ENCODE data around the gene LRRN3. TPM values are rescaled to one million over a fixed set of nuclear protein-coding genes. Genes with fewer than 3 reads are reported as not detected.

The LRRN3 gene
- total RNA-seq, 1 donor from 2014 or later = 4.3 TPM

GRCh38 chr7:111162692-111163091 lies 71.8 kb downstream of the LRRN3 start:
- DNase-seq (ENCODE audit: low spot score) = no peak

DNA sequence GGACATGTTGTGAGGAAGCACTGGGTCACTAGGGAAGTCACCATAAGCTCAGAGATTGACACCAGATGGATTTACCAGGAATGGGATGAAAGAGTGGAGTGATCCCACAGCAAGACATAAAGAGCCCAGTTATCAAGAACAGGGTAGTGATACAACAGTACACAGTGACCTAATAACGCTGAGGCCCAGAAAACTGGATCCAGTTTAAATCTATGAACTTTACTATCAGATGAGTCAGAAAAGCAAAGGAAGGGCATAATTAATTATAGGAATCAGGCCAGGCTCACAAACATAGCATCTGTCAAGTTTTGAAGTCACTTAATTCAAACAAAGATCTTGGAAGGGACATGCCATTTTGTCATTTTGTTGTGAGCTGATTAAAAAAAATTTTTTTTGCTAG lies 73.5 kb downstream of the LRRN3 start:
- DNase-seq (ENCODE audit: low spot score) = no peak

- no peak for DNase-seq (ENCODE audit: low spot score)
Observed at GRCh38 chr7:111168182-111168581, 77.3 kb downstream of the LRRN3 start.

GRCh38 chr7:111172564-111173257 lies 81.8 kb downstream of the LRRN3 start:
- no peak for DNase-seq (ENCODE audit: low spot score)

DNA sequence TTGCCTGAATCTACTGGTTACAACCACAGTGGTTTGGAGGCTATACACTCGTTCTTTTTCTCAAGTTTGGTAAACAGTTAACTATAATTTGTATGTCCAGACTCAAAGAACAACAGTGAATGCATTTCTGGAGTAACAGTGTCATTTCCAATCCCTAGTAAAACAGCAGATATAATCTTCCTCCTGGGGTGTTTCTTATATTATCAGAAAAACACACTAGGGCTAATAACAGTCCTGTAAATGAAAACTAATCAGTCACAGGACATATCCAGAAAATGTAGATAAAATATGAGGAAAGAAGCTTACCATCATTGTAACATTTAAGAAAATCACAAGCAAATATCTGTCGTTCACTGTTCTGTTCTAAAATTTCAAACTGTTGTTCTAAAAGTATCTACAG lies 82.6 kb downstream of the LRRN3 start:
- DNase-seq (ENCODE audit: low spot score) = no peak

- no peak for DNase-seq (ENCODE audit: low spot score)
Observed at GRCh38 chr7:111173990-111174389, 83.1 kb downstream of the LRRN3 start.

- no peak for DNase-seq (ENCODE audit: low spot score)
Observed at GRCh38 chr7:111174510-111174909, 83.6 kb downstream of the LRRN3 start.

Measured in umbilical cord (tissue), 2 donors.